Loucy (cell line): ENCODE measurements around the gene SOX8.

Experiments used
- H2AFZ ChIP-seq: fragments of 200-600 bp; sonication (generic); 2 replicates; pipeline ENCODE4 v1.6.0; 2016; ENCODE audit warnings: antibody characterized with exemption, mild to moderate bottlenecking, low read length, moderate library complexity
- H3F3A ChIP-seq: fragments of 200-600 bp; 2 replicates; pipeline ENCODE4 v1.6.0; 2016; ENCODE audit warnings: antibody characterized with exemption, low read depth, mild to moderate bottlenecking
- H3K27me3 ChIP-seq: fragments of 200-600 bp; sonication (generic); 2 replicates; pipeline ENCODE4 v1.6.1; 2014; ENCODE audit warnings: low read length, mild to moderate bottlenecking; ENCODE audit not compliant: insufficient read depth, poor library complexity, severe bottlenecking
- H3K36me3 ChIP-seq: fragments of 200-600 bp; sonication (generic); 2 replicates; pipeline ENCODE4 v1.6.1; 2016; ENCODE audit warnings: low read length; ENCODE audit not compliant: insufficient read depth
- H3K4me1 ChIP-seq: fragments of 200-600 bp; sonication (generic); 2 replicates; pipeline ENCODE4 v1.5.1; 2014; ENCODE audit warnings: low read length, mild to moderate bottlenecking; ENCODE audit not compliant: insufficient read depth, poor library complexity, severe bottlenecking
- H3K4me2 ChIP-seq: fragments of 200-600 bp; sonication (generic); 2 replicates; pipeline ENCODE4 v1.6.0; 2014; ENCODE audit warnings: antibody characterized with exemption, low read length, low read depth, mild to moderate bottlenecking; ENCODE audit not compliant: poor library complexity, severe bottlenecking
- H3K4me3 ChIP-seq: fragments of 200-600 bp; sonication (generic); 2 replicates; pipeline ENCODE4 v1.5.1; 2014; ENCODE audit warnings: low read length, mild to moderate bottlenecking, mixed read lengths; ENCODE audit not compliant: poor library complexity, severe bottlenecking
- H3K79me2 ChIP-seq: fragments of 200-600 bp; sonication (generic); 2 replicates; pipeline ENCODE4 v1.6.1; 2014; ENCODE audit warnings: low read length; ENCODE audit not compliant: insufficient read depth
- H3K9ac ChIP-seq: fragments of 200-600 bp; sonication (generic); 2 replicates; pipeline ENCODE4 v1.6.0; 2014; ENCODE audit warnings: mild to moderate bottlenecking, low read depth, low read length, moderate library complexity; ENCODE audit not compliant: poor library complexity, severe bottlenecking
- H3K9me2 ChIP-seq: fragments of 200-600 bp; sonication (generic); replicated peaks from 2 replicates; pipeline ENCODE4 v1.6.1; 2016; ENCODE audit warnings: low read depth, low read length, mixed read lengths
- H3K9me3 ChIP-seq: fragments of 200-600 bp; sonication (generic); 2 replicates; pipeline ENCODE4 v1.6.1; 2014; ENCODE audit warnings: mild to moderate bottlenecking, antibody characterized with exemption, low read length, low read depth; ENCODE audit not compliant: insufficient read depth
- H4K20me1 ChIP-seq: fragments of 200-600 bp; sonication (generic); 2 replicates; pipeline ENCODE4 v1.6.0; 2014; ENCODE audit warnings: antibody characterized with exemption, low read length, mild to moderate bottlenecking; ENCODE audit not compliant: insufficient read depth, poor library complexity, severe bottlenecking
- EZH2phosphoT487 ChIP-seq: fragments of 200-600 bp; IDR thresholded peaks from 2 replicates; pipeline ENCODE4 v1.6.1; 2018; ENCODE audit warnings: antibody characterized with exemption, mild to moderate bottlenecking, moderate library complexity, borderline replicate concordance
- TF ChIP-seq, protein P1 (sequence below): fragments of 200-600 bp; sonication (generic); conservative IDR thresholded peaks from 2 replicates; pipeline ENCODE4 v1.5.1; 2014; ENCODE audit warnings: mild to moderate bottlenecking, antibody characterized with exemption, low read length

The SOX8 gene

DNA sequence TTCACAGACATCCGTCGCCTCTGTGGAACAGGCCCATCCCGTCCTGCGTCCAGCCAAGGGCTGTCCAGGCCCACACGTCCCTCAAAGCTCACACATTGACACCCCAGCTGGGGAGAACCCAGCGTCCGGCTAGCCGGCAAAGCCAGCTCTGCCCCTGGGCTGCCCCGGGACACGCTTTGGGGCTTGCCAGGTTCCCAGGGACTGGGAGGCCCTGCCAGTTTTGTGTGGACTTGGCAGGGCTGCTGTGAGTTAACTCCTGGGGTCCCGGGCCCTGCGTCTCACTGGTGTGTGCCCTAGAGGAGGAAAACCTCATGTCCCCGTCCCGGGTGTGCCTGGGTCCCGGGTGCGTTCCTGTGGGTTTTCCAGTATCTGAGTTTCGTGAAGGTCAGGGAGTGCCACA, 6.3 kb downstream of the SOX8 start:
- Histone ChIP-seq H4K20me1 (no peaks in the 10 kb centered on the region), H3K4me3 (no peak overlapping the region), H3K9ac (no peak overlapping the region), H3K9me3 (no peaks in the 10 kb centered on the region), H3K79me2 (no peaks in the 10 kb centered on the region), H3K9me2 (no peaks in the 10 kb centered on the region), H3K36me3 (no peaks in the 10 kb centered on the region), H2AFZ (no peak overlapping the region), H3K4me2 (no peak overlapping the region), H3K27me3 (no peaks in the 10 kb centered on the region), H3K4me1 (no peaks in the 10 kb centered on the region), H3F3A (no peaks in the 10 kb centered on the region)
- TF ChIP-seq, protein P1, sequence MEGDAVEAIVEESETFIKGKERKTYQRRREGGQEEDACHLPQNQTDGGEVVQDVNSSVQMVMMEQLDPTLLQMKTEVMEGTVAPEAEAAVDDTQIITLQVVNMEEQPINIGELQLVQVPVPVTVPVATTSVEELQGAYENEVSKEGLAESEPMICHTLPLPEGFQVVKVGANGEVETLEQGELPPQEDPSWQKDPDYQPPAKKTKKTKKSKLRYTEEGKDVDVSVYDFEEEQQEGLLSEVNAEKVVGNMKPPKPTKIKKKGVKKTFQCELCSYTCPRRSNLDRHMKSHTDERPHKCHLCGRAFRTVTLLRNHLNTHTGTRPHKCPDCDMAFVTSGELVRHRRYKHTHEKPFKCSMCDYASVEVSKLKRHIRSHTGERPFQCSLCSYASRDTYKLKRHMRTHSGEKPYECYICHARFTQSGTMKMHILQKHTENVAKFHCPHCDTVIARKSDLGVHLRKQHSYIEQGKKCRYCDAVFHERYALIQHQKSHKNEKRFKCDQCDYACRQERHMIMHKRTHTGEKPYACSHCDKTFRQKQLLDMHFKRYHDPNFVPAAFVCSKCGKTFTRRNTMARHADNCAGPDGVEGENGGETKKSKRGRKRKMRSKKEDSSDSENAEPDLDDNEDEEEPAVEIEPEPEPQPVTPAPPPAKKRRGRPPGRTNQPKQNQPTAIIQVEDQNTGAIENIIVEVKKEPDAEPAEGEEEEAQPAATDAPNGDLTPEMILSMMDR, result no peak
- TF ChIP-seq EZH2phosphoT487, result no peak

DNA sequence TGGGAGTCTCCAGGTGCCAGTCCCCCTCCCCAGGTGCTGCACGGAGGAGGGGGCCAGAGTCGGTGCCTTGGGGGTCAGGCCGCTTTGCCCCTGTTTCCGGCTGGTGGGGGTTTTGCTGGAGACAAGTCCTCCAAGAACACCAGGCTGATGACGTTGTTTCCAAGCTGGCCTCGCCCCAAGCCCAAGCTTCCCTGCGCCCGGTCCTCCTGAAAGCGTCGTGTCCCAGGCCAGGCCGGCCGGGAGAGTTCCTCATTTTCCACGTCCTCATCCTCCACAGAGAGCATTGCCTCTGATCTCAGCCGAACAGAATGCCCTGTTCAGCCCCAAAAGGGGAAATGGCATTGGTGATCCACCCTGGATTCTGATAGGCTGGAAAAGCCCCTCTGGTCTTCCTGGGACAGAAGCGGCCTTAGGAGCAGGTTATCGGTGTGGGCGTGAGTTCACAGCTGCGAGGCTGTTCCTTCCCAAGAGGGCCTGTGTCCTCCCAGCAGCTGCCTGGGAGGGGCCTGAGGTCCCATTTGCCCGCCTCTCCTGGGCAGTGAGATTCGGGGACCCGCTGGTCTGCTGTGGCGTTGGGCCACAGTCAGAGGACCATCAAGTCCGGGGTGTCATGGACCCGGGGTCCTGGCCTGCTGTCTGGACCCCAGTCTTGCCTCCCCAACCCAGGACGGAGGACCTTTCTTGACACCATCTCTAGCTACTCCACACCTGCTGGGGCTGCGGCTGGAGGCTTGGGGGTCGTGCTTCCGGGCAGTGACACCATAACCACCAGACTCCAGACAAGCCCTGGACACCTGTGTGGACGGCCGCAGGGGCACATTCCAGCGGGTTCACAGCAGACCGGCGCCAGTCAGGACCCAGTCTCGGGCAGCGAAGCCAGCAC, 7.1 kb downstream of the SOX8 start:
- TF ChIP-seq, protein P1, result no peak
- no peak for TF ChIP-seq EZH2phosphoT487
- H3K79me2 ChIP-seq, result no peaks in the 10 kb centered on the region
- H4K20me1 ChIP-seq, result no peaks in the 10 kb centered on the region
- no peaks in the 10 kb centered on the region for H3K36me3 ChIP-seq
- H2AFZ ChIP-seq, result no peak overlapping the region
- no peaks in the 10 kb centered on the region for H3K4me1 ChIP-seq
- no peak overlapping the region for H3K9ac ChIP-seq
- no peaks in the 10 kb centered on the region for H3K9me3 ChIP-seq
- H3K27me3 ChIP-seq, result no peaks in the 10 kb centered on the region
- no peak overlapping the region for H3K4me3 ChIP-seq
- H3K9me2 ChIP-seq, result no peaks in the 10 kb centered on the region
- no peaks in the 10 kb centered on the region for H3F3A ChIP-seq
- H3K4me2 ChIP-seq, result no peak overlapping the region

DNA sequence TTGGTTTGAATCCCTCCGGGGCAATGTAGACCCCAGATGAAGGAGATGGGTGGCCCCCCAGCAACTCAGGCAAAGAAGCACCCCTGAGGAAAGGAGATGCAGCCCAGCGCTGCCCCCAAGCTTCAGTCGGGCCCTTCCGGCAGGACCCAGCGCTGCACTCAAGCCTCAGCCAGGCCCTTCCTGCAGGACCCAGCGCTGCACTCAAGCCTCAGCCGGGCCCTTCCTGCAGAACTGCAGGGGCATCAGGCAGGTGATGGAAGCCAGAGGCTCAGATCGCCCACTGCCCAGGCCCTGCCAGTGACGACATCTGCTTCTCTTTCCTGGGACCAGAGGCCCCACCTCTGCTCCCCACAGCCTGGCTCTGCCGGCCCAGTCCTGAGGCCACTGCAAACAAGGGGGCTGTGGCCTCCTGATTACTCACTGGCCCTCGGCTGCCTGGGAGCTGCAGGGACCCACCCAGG, 7.8 kb downstream of the SOX8 start:
- no peak overlapping the region for H3K9ac ChIP-seq
- no peak overlapping the region for H2AFZ ChIP-seq
- H3K4me1 ChIP-seq, result no peaks in the 10 kb centered on the region
- H3K9me3 ChIP-seq, result no peaks in the 10 kb centered on the region
- TF ChIP-seq, protein P1, result no peak
- no peak for TF ChIP-seq EZH2phosphoT487
- H3K36me3 ChIP-seq, result no peaks in the 10 kb centered on the region
- no peaks in the 10 kb centered on the region for H3K27me3 ChIP-seq
- no peak overlapping the region for H3K4me3 ChIP-seq
- H3K9me2 ChIP-seq, result no peaks in the 10 kb centered on the region
- H3K4me2 ChIP-seq, result no peak overlapping the region
- H3F3A ChIP-seq, result no peaks in the 10 kb centered on the region
- no peaks in the 10 kb centered on the region for H3K79me2 ChIP-seq
- H4K20me1 ChIP-seq, result no peaks in the 10 kb centered on the region
